MCF 10A (cell line): ENCODE results near the gene NSD1. TPM values are rescaled to one million over a fixed set of nuclear protein-coding genes. Genes with fewer than 3 reads are reported as not detected.
A peak's percentile ranks its signal among the peaks of the same experiment; 100 is the strongest.

Source experiments
- BruUV-seq: library from RNA; stranded (reverse); fragments of 400-500 nt; replicated peaks from 2 replicates; lab custom pipeline; 2021; lab: Mats Ljungman, UMichigan
- CTCF ChIA-PET: fragments of 300-600 bp; sonication (Branson Sonifier 250); formaldehyde crosslinking; extraction: SDS; loops from one replicate; lab custom pipeline; 2021; ENCODE audit warnings: antibody characterized with exemption, inconsistent platforms; lab: Yijun Ruan, JAX
- POLR2A ChIA-PET: fragments of 300-600, 350-650 bp; sonication (Branson Sonifier 250); formaldehyde crosslinking; extraction: SDS; loops from one replicate; lab custom pipeline; 2020; ENCODE audit warnings: antibody characterized with exemption, inconsistent platforms; lab: Yijun Ruan, JAX
- DNase-seq: peaks from one replicate; pipeline ENCODE4 v3.0.0-alpha.2; 2018; ENCODE audit not compliant: unreplicated experiment
- H3K27ac Mint-ChIP-seq: one replicate; pipeline ENCODE4 v1.8.0; 2022; ENCODE audit warnings: mild to moderate bottlenecking, low read depth, mixed read lengths; ENCODE audit not compliant: unreplicated experiment
- H3K27me3 Mint-ChIP-seq: one replicate; pipeline ENCODE4 v1.8.0; 2022; ENCODE audit warnings: mixed read lengths; ENCODE audit not compliant: insufficient read depth, unreplicated experiment
- H3K36me3 Mint-ChIP-seq: one replicate; pipeline ENCODE4 v1.8.0; 2022; ENCODE audit warnings: mild to moderate bottlenecking, moderate library complexity, mixed read lengths; ENCODE audit not compliant: insufficient read depth, unreplicated experiment
- H3K4me1 Mint-ChIP-seq: one replicate; pipeline ENCODE4 v1.8.0; 2022; ENCODE audit warnings: mixed read lengths; ENCODE audit not compliant: insufficient read depth, unreplicated experiment
- H3K4me3 Mint-ChIP-seq: one replicate; pipeline ENCODE4 v1.8.0; 2022; ENCODE audit warnings: mild to moderate bottlenecking, moderate library complexity, mixed read lengths; ENCODE audit not compliant: unreplicated experiment
- H3K9me3 Mint-ChIP-seq: one replicate; pipeline ENCODE4 v1.8.0; 2022; ENCODE audit warnings: mixed read lengths; ENCODE audit not compliant: unreplicated experiment
- intact Hi-C: fragments of 100-400 bp; cut with micrococcal nuclease; formaldehyde crosslinking; loops from 2 replicates; pipeline ENCODE4 v1.14.1; 2022
- total RNA-seq: library from RNA; stranded (reverse); gene quantifications from 2 replicates; pipeline ENCODE4 v1.2.3, GENCODE V29; 2022
- TF ChIP-seq, protein P1 (sequence below): fragments of 200-600 bp; IDR thresholded peaks from one replicate; pipeline ENCODE4 v1.8.0; 2022; ENCODE audit warnings: antibody characterized with exemption, mild to moderate bottlenecking; ENCODE audit not compliant: unreplicated experiment

Gene NSD1
- total RNA-seq, 1 experiment from 2014 or later: 110 TPM

DNA sequence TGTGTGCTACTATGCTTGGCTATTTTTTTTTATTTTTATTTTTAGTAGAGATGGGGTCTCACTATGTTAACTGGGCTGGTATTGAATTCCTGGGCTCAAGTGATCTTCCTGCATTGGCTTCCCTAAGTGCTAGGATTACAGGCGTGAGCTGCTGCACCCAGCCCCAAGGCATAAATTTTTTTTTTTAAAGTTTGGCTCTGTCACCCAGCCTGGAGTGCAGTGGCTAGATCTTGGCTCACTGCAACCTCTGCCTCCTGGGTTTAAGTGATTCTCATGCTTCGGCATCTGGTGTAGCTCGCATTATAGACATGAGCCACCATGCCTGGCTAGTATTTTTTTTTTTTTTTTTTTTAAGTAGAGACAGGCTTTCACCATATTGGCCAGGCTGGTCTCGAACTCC is 99.6 kb downstream of the NSD1 start:
- ChIA-PET CTCF (interaction anchor here (0.6 to 2.5 kb wide), 7 partner anchors 12 to 122 kb away, joined by 3 to 8 read pairs (median 5); no protein-coding TSS in a partner anchor), POLR2A (interaction anchor here (0.6 to 2.8 kb wide), 6 partner anchors 11 to 68 kb away, joined by 3 to 10 read pairs (median 4); no protein-coding TSS in a partner anchor)
- peaks cover 77% of the 10 kb centered on the region for H3K36me3 Mint-ChIP-seq
- peak; percentile 45 for DNase-seq
- intact Hi-C loops: loop anchor here (1.0 kb wide), 1 partner anchor 119 kb away; no protein-coding TSS in a partner anchor
- no peak overlapping the region for H3K4me3 Mint-ChIP-seq
- H3K27ac Mint-ChIP-seq: peak overlapping the region; percentile 74
- TF ChIP-seq, protein P1, sequence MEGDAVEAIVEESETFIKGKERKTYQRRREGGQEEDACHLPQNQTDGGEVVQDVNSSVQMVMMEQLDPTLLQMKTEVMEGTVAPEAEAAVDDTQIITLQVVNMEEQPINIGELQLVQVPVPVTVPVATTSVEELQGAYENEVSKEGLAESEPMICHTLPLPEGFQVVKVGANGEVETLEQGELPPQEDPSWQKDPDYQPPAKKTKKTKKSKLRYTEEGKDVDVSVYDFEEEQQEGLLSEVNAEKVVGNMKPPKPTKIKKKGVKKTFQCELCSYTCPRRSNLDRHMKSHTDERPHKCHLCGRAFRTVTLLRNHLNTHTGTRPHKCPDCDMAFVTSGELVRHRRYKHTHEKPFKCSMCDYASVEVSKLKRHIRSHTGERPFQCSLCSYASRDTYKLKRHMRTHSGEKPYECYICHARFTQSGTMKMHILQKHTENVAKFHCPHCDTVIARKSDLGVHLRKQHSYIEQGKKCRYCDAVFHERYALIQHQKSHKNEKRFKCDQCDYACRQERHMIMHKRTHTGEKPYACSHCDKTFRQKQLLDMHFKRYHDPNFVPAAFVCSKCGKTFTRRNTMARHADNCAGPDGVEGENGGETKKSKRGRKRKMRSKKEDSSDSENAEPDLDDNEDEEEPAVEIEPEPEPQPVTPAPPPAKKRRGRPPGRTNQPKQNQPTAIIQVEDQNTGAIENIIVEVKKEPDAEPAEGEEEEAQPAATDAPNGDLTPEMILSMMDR: no peak
- H3K9me3 Mint-ChIP-seq: no peaks in the 10 kb centered on the region
- no TSS peak for BruUV-seq
- H3K4me1 Mint-ChIP-seq: peaks cover 21% of the 10 kb centered on the region
- no peaks in the 10 kb centered on the region for H3K27me3 Mint-ChIP-seq

DNA sequence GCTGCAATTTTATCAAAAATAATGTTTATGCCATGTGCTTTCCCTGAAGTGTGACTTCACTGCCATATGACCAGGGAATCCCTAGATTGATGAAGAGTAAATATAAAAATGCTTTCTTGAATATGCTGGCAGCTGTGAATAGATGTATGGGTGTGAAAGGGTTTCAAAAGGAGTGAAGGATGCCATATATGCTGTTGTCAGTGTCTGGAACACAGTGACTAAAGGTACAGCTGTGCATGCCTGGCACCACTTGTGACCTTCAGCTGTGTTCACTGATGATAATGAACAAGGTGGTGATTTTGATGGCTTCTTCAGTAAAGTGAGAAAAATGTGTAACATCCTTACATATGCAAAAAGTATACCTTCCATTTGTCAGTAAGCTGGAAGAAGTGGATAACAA is 100.2 kb downstream of the NSD1 start:
- H3K27me3 Mint-ChIP-seq: no peaks in the 10 kb centered on the region
- no TSS peak for BruUV-seq
- H3K4me3 Mint-ChIP-seq: no peak overlapping the region
- ChIA-PET CTCF (interaction anchor here (0.7 to 2.5 kb wide), 6 partner anchors 11 to 121 kb away, joined by 3 to 8 read pairs (median 6); no protein-coding TSS in a partner anchor), POLR2A (interaction anchor here (0.6 to 2.8 kb wide), 7 partner anchors 10 to 55 kb away, joined by 3 to 10 read pairs (median 4); no protein-coding TSS in a partner anchor)
- peaks cover 21% of the 10 kb centered on the region for H3K4me1 Mint-ChIP-seq
- H3K36me3 Mint-ChIP-seq: peaks cover 77% of the 10 kb centered on the region
- TF ChIP-seq, protein P1: no peak
- intact Hi-C loops: loop anchor here (1.0 kb wide), 1 partner anchor 120 kb away; no protein-coding TSS in a partner anchor
- DNase-seq: no peak
- no peaks in the 10 kb centered on the region for H3K9me3 Mint-ChIP-seq
- peak overlapping the region; percentile 74 for H3K27ac Mint-ChIP-seq

DNA sequence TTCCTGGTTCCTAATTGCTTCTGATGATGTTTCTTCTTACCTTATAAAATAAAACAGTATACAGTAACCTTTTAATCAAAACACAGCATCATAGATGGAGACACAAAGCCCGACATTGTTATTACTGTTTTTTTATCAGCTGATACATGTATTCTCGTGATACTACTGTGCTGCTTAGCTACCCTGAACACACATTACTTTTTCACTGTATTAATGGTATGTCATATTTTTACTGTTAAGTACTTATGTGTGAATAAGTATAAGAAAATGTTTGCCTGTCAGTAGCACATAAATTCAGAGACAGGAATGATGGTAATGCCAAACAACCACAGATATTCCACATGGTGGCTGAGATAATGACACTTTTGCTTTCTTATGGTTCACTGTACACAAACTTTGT is 101.3 kb downstream of the NSD1 start:
- Mint-ChIP-seq H3K9me3 (no peaks in the 10 kb centered on the region), H3K4me3 (no peak overlapping the region), H3K27me3 (no peaks in the 10 kb centered on the region), H3K27ac (no peak overlapping the region), H3K36me3 (peaks cover 80% of the 10 kb centered on the region), H3K4me1 (peaks cover 21% of the 10 kb centered on the region)
- CTCF ChIA-PET: interaction anchor here (2.0 kb wide), 1 partner anchor 123 kb away, joined by 5 read pairs; no protein-coding TSS in a partner anchor
- POLR2A ChIA-PET: interaction anchor here (1.4 to 2.8 kb wide), 3 partner anchors 10 to 16 kb away, joined by 7 to 10 read pairs (median 9); no protein-coding TSS in a partner anchor
- DNase-seq: no peak
- intact Hi-C loops: no loop called here
- no TSS peak for BruUV-seq
- TF ChIP-seq, protein P1: no peak

DNA sequence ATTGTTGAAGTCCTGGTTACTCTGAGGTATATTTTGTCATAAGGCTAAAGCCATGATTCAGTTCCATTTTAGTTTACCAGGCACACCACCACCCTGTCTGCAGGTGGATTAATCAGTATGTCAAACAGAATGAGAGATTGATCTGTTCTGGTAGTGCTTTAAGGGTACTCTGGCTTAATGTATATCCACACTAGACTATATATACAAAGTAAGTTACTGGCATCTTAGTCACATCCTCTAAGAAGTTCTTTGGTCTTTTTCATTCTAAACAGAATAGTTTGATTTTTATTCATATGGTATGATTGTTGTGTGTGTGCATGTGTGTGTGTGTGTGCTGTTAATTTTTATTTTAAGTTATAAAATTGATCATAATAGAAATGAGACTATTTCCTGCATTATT is 108.2 kb downstream of the NSD1 start:
- TF ChIP-seq, protein P1: no peak
- intact Hi-C loops: no loop called here
- Mint-ChIP-seq H3K27me3 (no peaks in the 10 kb centered on the region), H3K27ac (no peak overlapping the region), H3K4me1 (no peaks in the 10 kb centered on the region), H3K36me3 (peaks cover 97% of the 10 kb centered on the region), H3K4me3 (no peak overlapping the region), H3K9me3 (no peaks in the 10 kb centered on the region)
- POLR2A ChIA-PET: no interaction called here
- no peak for DNase-seq
- no TSS peak for BruUV-seq
- CTCF ChIA-PET: interaction anchor here (0.8 kb wide), 1 partner anchor 9 kb away, joined by 3 read pairs; no protein-coding TSS in a partner anchor
